H1 (cell line): Measurements from ENCODE around the gene LRRC28. TPM values are rescaled to one million over a fixed set of nuclear protein-coding genes. Genes with fewer than 3 reads are reported as not detected.

ENCODE experiments used
- CTCF ChIA-PET: fragments of 300-600 bp; sonication (Branson Sonifier 250); formaldehyde crosslinking; loops from one replicate; lab custom pipeline; 2021; ENCODE audit not compliant: partially characterized antibody; lab: Charles Lee
- POLR2A ChIA-PET: fragments of 300-600 bp; sonication (Branson Sonifier 250); formaldehyde crosslinking; loops from one replicate; lab custom pipeline; 2021; ENCODE audit warnings: inconsistent platforms; ENCODE audit not compliant: partially characterized antibody; lab: Charles Lee
- DNase-seq, 2 experiments: peaks; one replicate each; pipeline versions ENCODE4 v3.0.0 to v3.0.0-alpha.2; 2010 to 2022; ENCODE audit warnings: low spot score in 2 of 2, low read depth in 1 of 2, mixed read lengths in 1 of 2
- FAIRE-seq: peaks from 2 replicates; lab custom pipeline; 2011; peaks lifted over from hg19 to GRCh38; lab: Jason Lieb, UNC
- H2AFZ ChIP-seq: 2 replicates; pipeline ENCODE4 v1.8.1; 2012; ENCODE audit warnings: low read length, inconsistent platforms
- H2AK5ac ChIP-seq: 2 replicates; pipeline ENCODE4 v1.6.1; 2013; ENCODE audit warnings: low read depth, low read length
- H2BK120ac ChIP-seq: replicated peaks from 2 replicates; pipeline ENCODE3; 2013; ENCODE audit warnings: low read depth, low read length, inconsistent platforms
- H2BK12ac ChIP-seq: 2 replicates; pipeline ENCODE4 v1.6.1; 2013; ENCODE audit warnings: low read depth, low read length
- H2BK15ac ChIP-seq: 2 replicates; pipeline ENCODE4 v1.6.1; 2013; ENCODE audit warnings: low read length
- H2BK20ac ChIP-seq: 2 replicates; pipeline ENCODE4 v1.6.1; 2013; ENCODE audit warnings: low read length
- H2BK5ac ChIP-seq: 2 replicates; pipeline ENCODE4 v1.6.1; 2013; ENCODE audit warnings: low read depth, low read length
- H3K14ac ChIP-seq: 2 replicates; pipeline ENCODE4 v1.6.1; 2013; ENCODE audit warnings: inconsistent platforms; ENCODE audit not compliant: insufficient read length
- H3K18ac ChIP-seq: 2 replicates; pipeline ENCODE4 v1.6.1; 2013; ENCODE audit warnings: low read length; ENCODE audit errors: extremely low read depth
- H3K23ac ChIP-seq: 2 replicates; pipeline ENCODE4 v1.6.1; 2013; ENCODE audit warnings: inconsistent platforms; ENCODE audit not compliant: insufficient read length
- H3K23me2 ChIP-seq: 2 replicates; pipeline ENCODE4 v1.6.1; 2013; ENCODE audit warnings: low read depth, low read length
- H3K27ac ChIP-seq: 2 replicates; pipeline ENCODE4 v1.6.1; 2011; ENCODE audit warnings: low read depth, low read length, inconsistent platforms
- H3K27me3 ChIP-seq, 4 experiments: replicated peaks in 1 of 4; 1 replicate in 1 of 4; 2 replicates in 3 of 4; pipeline versions ENCODE4 v1.6.1 to v1.8.1; 2011 to 2013; ENCODE audit warnings: low read length in 3 of 4, mild to moderate bottlenecking in 3 of 4, inconsistent platforms in 2 of 4, mixed read lengths in 2 of 4, moderate library complexity in 1 of 4; ENCODE audit not compliant: control insufficient read depth in 3 of 4, insufficient read depth in 3 of 4; ENCODE audit errors: extremely low read depth in 1 of 4
- H3K36me3 ChIP-seq, 4 experiments: 2 replicates each; pipeline versions ENCODE4 v1.6.1 to v1.8.1; 2011 to 2013; ENCODE audit warnings: mild to moderate bottlenecking in 4 of 4, low read length in 3 of 4, moderate library complexity in 2 of 4, control low read depth in 1 of 4, inconsistent platforms in 1 of 4; ENCODE audit not compliant: insufficient read depth in 4 of 4, control insufficient read depth in 2 of 4
- H3K4ac ChIP-seq: replicated peaks from 2 replicates; pipeline ENCODE3; 2013; ENCODE audit warnings: low read length, low read depth, mixed read lengths, inconsistent platforms; ENCODE audit not compliant: insufficient read length
- H3K4me1 ChIP-seq, 4 experiments: replicated peaks in 1 of 4; 1 replicate in 1 of 4; 2 replicates in 3 of 4; pipeline versions ENCODE4 v1.6.1 to v1.8.1; 2011 to 2013; ENCODE audit warnings: low read length in 3 of 4, inconsistent platforms in 2 of 4, mixed read lengths in 1 of 4; ENCODE audit not compliant: insufficient read depth in 4 of 4, control insufficient read depth in 3 of 4
- H3K4me2 ChIP-seq, 2 experiments: 2 replicates each; pipeline versions ENCODE4 v1.6.1 to v1.8.1; 2011 to 2013; ENCODE audit warnings: low read depth in 2 of 2, low read length in 2 of 2, control low read depth in 1 of 2, inconsistent platforms in 1 of 2, mild to moderate bottlenecking in 1 of 2; ENCODE audit not compliant: insufficient read depth in 1 of 2
- H3K4me3 ChIP-seq, 4 experiments: fragments of 200-600, 300-600 bp in 1 of 4; sonication (generic), shearing (Covaris generic), sonication (Bioruptor Twin) in 1 of 4; 2 replicates each; pipeline versions ENCODE4 v1.5.1 to v1.8.1; 2011 to 2016; ENCODE audit warnings: low read length in 4 of 4, low read depth in 3 of 4, control low read depth in 2 of 4, inconsistent platforms in 2 of 4, mild to moderate bottlenecking in 2 of 4, mixed read lengths in 1 of 4, moderate library complexity in 1 of 4; ENCODE audit not compliant: insufficient read depth in 2 of 4; ENCODE audit errors: extremely low read depth in 1 of 4
- H3K56ac ChIP-seq: replicated peaks from 2 replicates; pipeline ENCODE3; 2013; ENCODE audit warnings: low read depth, mild to moderate bottlenecking, mixed read lengths, low read length, inconsistent platforms; ENCODE audit not compliant: insufficient read length
- H3K79me1 ChIP-seq: 2 replicates; pipeline ENCODE4 v1.6.1; 2013; ENCODE audit warnings: low read depth, low read length, control low read depth
- H3K79me2 ChIP-seq, 2 experiments: 2 replicates each; pipeline versions ENCODE4 v1.6.1 to v1.8.1; 2012 to 2013; ENCODE audit warnings: low read length in 2 of 2, mild to moderate bottlenecking in 2 of 2, inconsistent platforms in 1 of 2; ENCODE audit not compliant: insufficient read depth in 2 of 2, control insufficient read depth in 1 of 2
- H3K9ac ChIP-seq, 4 experiments: replicated peaks in 1 of 4; 1 replicate in 1 of 4; 2 replicates in 3 of 4; pipeline versions ENCODE4 v1.6.1 to v1.8.1; 2011 to 2013; ENCODE audit warnings: low read depth in 3 of 4, low read length in 3 of 4, control low read depth in 2 of 4, mild to moderate bottlenecking in 2 of 4, moderate library complexity in 2 of 4, inconsistent platforms in 1 of 4; ENCODE audit errors: extremely low read depth in 1 of 4
- H3K9me3 ChIP-seq, 2 experiments: 2 replicates each; pipeline versions ENCODE4 v1.6.1 to v1.8.1; 2012 to 2013; ENCODE audit warnings: mild to moderate bottlenecking in 2 of 2, moderate library complexity in 2 of 2, control low read depth in 1 of 2, inconsistent platforms in 1 of 2, low read depth in 1 of 2, low read length in 1 of 2, mixed read lengths in 1 of 2; ENCODE audit not compliant: insufficient read depth in 2 of 2
- H4K20me1 ChIP-seq, 2 experiments: replicated peaks in 1 of 2; 2 replicates each; pipeline versions ENCODE3 to v1.8.1; 2011 to 2013; ENCODE audit warnings: inconsistent platforms in 2 of 2, low read length in 2 of 2, mild to moderate bottlenecking in 1 of 2; ENCODE audit not compliant: insufficient read depth in 2 of 2, control insufficient read depth in 1 of 2
- H4K5ac ChIP-seq: 2 replicates; pipeline ENCODE4 v1.6.1; 2013; ENCODE audit warnings: low read length, low read depth, mixed read lengths, inconsistent platforms; ENCODE audit not compliant: insufficient read length
- H4K8ac ChIP-seq: 2 replicates; pipeline ENCODE4 v1.8.0; 2013; ENCODE audit warnings: mild to moderate bottlenecking, moderate library complexity, low read length, inconsistent platforms; ENCODE audit not compliant: insufficient read depth; ENCODE audit errors: extremely low read depth
- H4K91ac ChIP-seq: replicated peaks from 2 replicates; pipeline ENCODE3; 2013; ENCODE audit warnings: low read length, mixed read lengths, inconsistent platforms; ENCODE audit not compliant: insufficient read length
- EP300 ChIP-seq, 2 experiments: IDR thresholded peaks; 1 replicate in 1 of 2; 2 replicates in 1 of 2; pipeline ENCODE4 v1.6.1; 2011 to 2012; ENCODE audit warnings: low read depth in 2 of 2, low read length in 2 of 2, mild to moderate bottlenecking in 2 of 2, borderline replicate concordance in 1 of 2, inconsistent platforms in 1 of 2, moderate library complexity in 1 of 2
- EZH2 ChIP-seq: fragments of 200-600 bp; sonication (generic); IDR thresholded peaks from 2 replicates; pipeline ENCODE4 v1.7.1; 2012; ENCODE audit warnings: low read depth, mild to moderate bottlenecking, moderate library complexity, low read length, inconsistent platforms; ENCODE audit not compliant: severe bottlenecking
- GABPA ChIP-seq: IDR thresholded peaks from 2 replicates; pipeline ENCODE4 v1.6.1; 2011; ENCODE audit warnings: mild to moderate bottlenecking, low read length, moderate library complexity, borderline replicate concordance; ENCODE audit not compliant: insufficient read depth
- GTF2F1 ChIP-seq: IDR thresholded peaks from 2 replicates; pipeline ENCODE4 v1.6.1; 2012; ENCODE audit warnings: low read depth, low read length, improper control_type of control experiment, borderline replicate concordance
- POU5F1 ChIP-seq: IDR thresholded peaks from 2 replicates; pipeline ENCODE4 v1.6.1; 2011; ENCODE audit warnings: low read depth, mild to moderate bottlenecking, low read length, moderate library complexity
- SIN3A ChIP-seq, 2 experiments: IDR thresholded peaks in 1 of 2; conservative IDR thresholded peaks in 1 of 2; 2 replicates each; pipeline ENCODE4 v1.6.1; 2011 to 2012; ENCODE audit warnings: low read length in 2 of 2, improper control_type of control experiment in 1 of 2, low read depth in 1 of 2, mild to moderate bottlenecking in 1 of 2
- SIRT6 ChIP-seq: IDR thresholded peaks from one replicate; pipeline ENCODE4 v1.7.1; 2012; ENCODE audit warnings: low read length, inconsistent platforms
- SIX5 ChIP-seq: IDR thresholded peaks from 2 replicates; pipeline ENCODE4 v1.6.1; 2011; ENCODE audit warnings: mild to moderate bottlenecking, low read depth, low read length
- SP2 ChIP-seq: IDR thresholded peaks from 2 replicates; pipeline ENCODE4 v1.6.1; 2012; ENCODE audit warnings: mild to moderate bottlenecking, low read length, inconsistent platforms
- TCF12 ChIP-seq: IDR thresholded peaks from 2 replicates; pipeline ENCODE4 v1.6.1; 2011; ENCODE audit warnings: low read depth, mild to moderate bottlenecking, low read length
- YY1 ChIP-seq: IDR thresholded peaks from 2 replicates; pipeline ENCODE4 v1.6.1; 2011; ENCODE audit warnings: low read depth, mild to moderate bottlenecking, low read length
- WGBS, 2 experiments: shearing (Covaris generic) in 1 of 2; methylation state at CpG; one replicate each; pipeline versions ENCODE4 v1.1.6 to v1.1.7; 2013 to 2015; ENCODE audit warnings: low lambda C conversion rate in 2 of 2, mixed read lengths in 2 of 2, inconsistent platforms in 1 of 2, low coverage in 1 of 2, missing lambda C conversion rate in 1 of 2; ENCODE audit not compliant: insufficient replicate concordance in 2 of 2, insufficient coverage in 1 of 2, insufficient read length in 1 of 2; ENCODE audit errors: extremely low coverage in 1 of 2, missing lambda C conversion rate in 1 of 2; 5-methylcytosine and 5-hydroxymethylcytosine counted together
- polyA plus RNA-seq, 7 experiments: library from polyadenylated mRNA; depleted of rRNA in 3 of 7; stranded (reverse) in 5 of 7; unstranded in 2 of 7; fragments of >200 nt in 5 of 7; fragments of 200-250 nt in 2 of 7; gene quantifications; 1 replicate in 5 of 7; 2 replicates in 1 of 7; 4 replicates in 1 of 7; pipeline versions ENCODE4 v1.2.1 to v1.2.3, GENCODE V29; 2011 to 2013; ENCODE audit warnings: missing spikeins in 2 of 7, mixed read lengths in 2 of 7
- total RNA-seq: library from RNA; stranded (reverse); fragmentation: NEBNext Ultra II Directional; extraction: Animal tissue kit (Norgen Biotek cat#: 25700); gene quantifications from 2 replicates; pipeline ENCODE4 v1.2.1, GENCODE V29; 2021
- TF ChIP-seq, protein P1 (sequence below), 3 experiments: IDR thresholded peaks; 1 replicate in 2 of 3; 2 replicates in 1 of 3; pipeline versions ENCODE4 v1.5.1 to v1.6.1; 2011; ENCODE audit warnings: low read length in 3 of 3, mild to moderate bottlenecking in 3 of 3, inconsistent platforms in 2 of 3, low read depth in 1 of 3, moderate library complexity in 1 of 3; ENCODE audit not compliant: insufficient read depth in 1 of 3; ENCODE audit errors: control extremely low read depth in 1 of 3

Gene LRRC28
- total and polyA plus RNA-seq, 2 of the 8 experiments (the other 6 are each of a cell fraction or from before 2014, with no cell fraction given) = 20.2 to 23.3 TPM

DNA sequence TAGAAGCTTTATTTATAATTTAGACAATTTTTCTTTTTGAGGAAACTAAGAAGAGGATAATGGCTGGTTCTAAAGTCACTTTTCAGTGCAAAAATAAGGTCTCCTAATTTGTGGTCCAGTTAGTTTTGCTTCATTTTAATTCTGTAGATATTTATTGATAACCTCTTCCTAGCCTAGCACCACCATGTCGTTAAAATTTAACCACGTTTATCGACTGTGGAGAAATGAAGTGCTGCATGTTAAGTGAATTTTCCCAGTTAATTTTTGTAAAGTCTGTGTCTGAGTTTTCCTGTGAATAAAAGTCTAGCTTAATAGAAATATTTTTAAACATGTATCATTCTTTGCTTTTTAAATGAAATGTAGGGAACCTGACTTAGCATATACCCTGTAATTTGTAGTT, 16.7 kb downstream of the LRRC28 start:
- Histone ChIP-seq H2AFZ (no peak overlapping the region), H3K56ac (no peak overlapping the region), H2AK5ac (no peak overlapping the region), H2BK12ac (no peak overlapping the region), H2BK20ac (no peak overlapping the region), H3K4ac (no peak overlapping the region), H3K23me2 (no peaks in the 10 kb centered on the region), H3K79me2 (no peaks in the 10 kb centered on the region), H3K4me1 (no peaks in the 10 kb centered on the region), H3K27me3 (no peaks in the 10 kb centered on the region), H3K36me3 (no peaks in the 10 kb centered on the region), H3K9ac (no peak overlapping the region), H2BK15ac (no peak overlapping the region), H3K4me2 (no peak overlapping the region), H4K91ac (no peak overlapping the region), H3K4me3 (no peak overlapping the region), H4K8ac (no peak overlapping the region), H4K5ac (no peak overlapping the region), H3K14ac (no peak overlapping the region), H3K9me3 (no peaks in the 10 kb centered on the region), H4K20me1 (no peaks in the 10 kb centered on the region), H2BK5ac (no peak overlapping the region), H3K23ac (no peak overlapping the region), H3K79me1 (0 out of 2 replicates have a peak, but pooled peaks cover 2% of the 10 kb centered on the region), H2BK120ac (no peak overlapping the region), H3K18ac (no peak overlapping the region), H3K27ac (no peak overlapping the region)
- ChIA-PET CTCF (interaction anchor here (0.9 to 1.5 kb wide), 7 partner anchors 9 to 495 kb away, joined by 3 to 4 read pairs (median 3); partner anchors contain the start of gene LYSMD4), POLR2A (interaction anchor here (0.8 kb wide), 1 partner anchor 8 kb away, joined by 3 read pairs; no protein-coding TSS in a partner anchor)
- FAIRE-seq (no peak), DNase-seq (no peak)
- WGBS, 2 experiments = 87% methylated on average over 3 of the region's 3 CpGs; no CpG with 5 or more reads in 1 of the 2 experiments
- no peak for TF ChIP-seq SIN3A (conservative IDR thresholded peaks at IDR 0.05 in 1 of 2, IDR thresholded peaks at IDR 0.05 in 1 of 2; ENCODE audit: low read depth in 1 of 2, low read length in 2 of 2)
- TF ChIP-seq, protein P1, sequence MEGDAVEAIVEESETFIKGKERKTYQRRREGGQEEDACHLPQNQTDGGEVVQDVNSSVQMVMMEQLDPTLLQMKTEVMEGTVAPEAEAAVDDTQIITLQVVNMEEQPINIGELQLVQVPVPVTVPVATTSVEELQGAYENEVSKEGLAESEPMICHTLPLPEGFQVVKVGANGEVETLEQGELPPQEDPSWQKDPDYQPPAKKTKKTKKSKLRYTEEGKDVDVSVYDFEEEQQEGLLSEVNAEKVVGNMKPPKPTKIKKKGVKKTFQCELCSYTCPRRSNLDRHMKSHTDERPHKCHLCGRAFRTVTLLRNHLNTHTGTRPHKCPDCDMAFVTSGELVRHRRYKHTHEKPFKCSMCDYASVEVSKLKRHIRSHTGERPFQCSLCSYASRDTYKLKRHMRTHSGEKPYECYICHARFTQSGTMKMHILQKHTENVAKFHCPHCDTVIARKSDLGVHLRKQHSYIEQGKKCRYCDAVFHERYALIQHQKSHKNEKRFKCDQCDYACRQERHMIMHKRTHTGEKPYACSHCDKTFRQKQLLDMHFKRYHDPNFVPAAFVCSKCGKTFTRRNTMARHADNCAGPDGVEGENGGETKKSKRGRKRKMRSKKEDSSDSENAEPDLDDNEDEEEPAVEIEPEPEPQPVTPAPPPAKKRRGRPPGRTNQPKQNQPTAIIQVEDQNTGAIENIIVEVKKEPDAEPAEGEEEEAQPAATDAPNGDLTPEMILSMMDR (IDR thresholded peaks at IDR 0.05; ENCODE audit: control extremely low read depth in 1 of 3, insufficient read depth in 1 of 3, low read depth in 1 of 3, low read length in 3 of 3) = no peak
- no peak for TF ChIP-seq GABPA
- no peak for TF ChIP-seq EP300 (IDR thresholded peaks at IDR 0.05; ENCODE audit: borderline replicate concordance in 1 of 2, low read depth in 2 of 2, low read length in 2 of 2)
- no peak for TF ChIP-seq EZH2
- TF ChIP-seq SIX5 = no peak
- no peak for TF ChIP-seq SP2
- TF ChIP-seq POU5F1 = no peak
- TF ChIP-seq GTF2F1 = no peak
- TF ChIP-seq SIRT6 = no peak
- no peak for TF ChIP-seq YY1
- no peak for TF ChIP-seq TCF12
